Measurements from ENCODE around the gene CAMKK1.

- TF ChIP-seq CTCF (IDR thresholded peaks at IDR 0.05): no peak
- no peak for TF ChIP-seq EP300 (IDR thresholded peaks at IDR 0.05)
- no peak for TF ChIP-seq POLR2A (IDR thresholded peaks at IDR 0.05)
Observed at GRCh38 chr17:3904501-3904900, 11.6 kb upstream of the CAMKK1 start.

Data from ovary (tissue), 3 donors.